ENCODE measurements around the gene SLC18B1.

Gene SLC18B1

DNA sequence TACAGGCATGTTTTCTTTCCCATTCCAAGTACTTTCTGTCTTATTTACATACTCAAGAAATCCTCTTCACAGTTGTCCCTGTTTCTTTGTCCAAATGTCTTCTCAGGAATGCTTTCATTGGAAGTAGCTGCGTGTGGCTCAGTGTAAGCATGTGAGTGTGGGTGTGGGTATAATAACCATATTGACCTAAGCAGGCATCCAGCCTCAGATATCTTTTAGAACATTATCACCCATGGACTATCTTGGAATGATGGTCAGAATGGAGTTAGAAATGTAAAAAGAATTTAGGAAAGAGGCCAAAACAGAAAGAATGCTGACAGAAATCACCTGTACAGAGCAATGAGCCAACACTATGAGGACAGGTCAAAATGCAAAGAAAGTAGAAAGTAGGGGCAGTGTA, 57.2 kb downstream of the SLC18B1 start:
- no peak for DNase-seq

DNA sequence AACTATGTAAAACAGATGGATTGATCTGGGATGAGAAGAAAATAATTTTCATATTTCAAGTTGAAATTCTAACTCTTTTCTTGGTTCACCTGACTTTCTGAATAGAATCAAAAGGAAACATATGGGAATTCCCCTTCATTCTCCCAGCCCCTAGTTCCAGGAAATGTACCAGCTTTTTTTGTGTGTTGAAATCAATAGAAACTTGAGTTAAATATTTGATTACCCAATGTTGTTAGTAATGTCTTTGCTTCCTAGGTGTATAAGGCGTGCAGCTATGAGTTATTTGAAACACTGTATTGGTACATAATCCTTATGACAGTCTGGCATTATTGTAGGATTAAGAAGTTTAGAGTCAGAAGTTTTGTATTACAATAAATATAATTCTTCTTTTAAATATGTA, 62.2 kb downstream of the SLC18B1 start:
- DNase-seq: no peak

DNA sequence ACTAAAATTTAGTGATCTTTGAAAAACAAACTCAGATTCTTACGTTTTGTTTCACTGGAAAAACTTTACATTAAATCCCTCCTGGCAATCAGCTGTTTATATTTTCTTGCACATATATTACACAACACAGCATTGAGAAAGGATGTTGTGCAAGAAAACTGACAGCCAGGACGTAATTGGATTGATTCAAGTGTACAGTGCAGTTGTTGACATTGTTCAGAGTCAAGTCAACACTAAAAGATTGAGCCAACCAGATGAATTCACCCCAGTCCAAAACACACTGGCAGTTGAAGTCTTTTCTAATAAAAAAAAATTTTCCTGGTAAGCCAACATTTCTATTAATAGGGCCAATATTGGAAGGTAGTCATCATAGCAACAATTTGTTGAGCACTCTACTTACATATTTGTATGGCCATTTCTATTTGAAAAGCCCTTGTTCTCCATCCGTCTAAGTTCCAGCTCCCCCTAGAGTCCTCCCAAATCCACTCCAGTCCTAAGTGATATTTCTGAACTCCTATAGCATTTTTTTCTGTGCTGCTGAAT, 63.7 kb downstream of the SLC18B1 start:
- no peak for DNase-seq

DNA sequence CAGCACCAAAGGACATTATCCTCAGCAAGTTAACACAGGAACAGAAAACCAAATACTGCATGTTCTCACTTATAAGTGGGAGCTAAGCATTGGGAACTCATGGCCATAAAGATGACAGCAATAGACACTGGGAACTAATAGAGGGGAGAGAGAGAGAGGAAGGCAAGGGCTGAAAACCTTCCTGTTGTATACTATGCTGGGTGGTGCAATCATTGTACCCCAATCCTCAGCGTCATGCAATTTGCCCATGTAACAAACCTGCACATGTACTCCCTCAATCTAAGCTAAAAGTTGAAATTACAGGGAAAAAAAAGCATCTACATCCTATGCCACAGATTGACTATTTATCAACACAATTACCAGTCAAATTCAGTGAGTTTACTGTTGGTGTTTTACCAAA, 64.6 kb downstream of the SLC18B1 start:
- no peak for DNase-seq

DNA sequence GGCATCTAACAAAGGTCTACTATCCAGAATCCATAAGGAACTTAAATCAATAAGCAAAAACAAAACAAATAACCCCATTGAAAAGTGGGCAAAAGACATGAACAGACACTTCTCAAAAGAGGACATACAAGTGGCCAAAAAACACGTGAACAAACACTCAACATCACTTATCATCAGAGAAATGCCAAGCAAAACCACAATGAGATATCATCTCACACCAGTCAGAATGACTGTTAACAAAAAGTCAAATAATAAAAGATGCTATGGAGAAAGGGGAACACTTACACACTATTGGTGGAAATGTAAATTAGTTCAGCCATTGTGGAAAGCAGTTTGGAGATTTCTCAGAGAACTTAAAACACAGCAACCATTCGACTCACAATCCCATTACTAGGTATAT, 65.2 kb downstream of the SLC18B1 start:
- DNase-seq: no peak

DNA sequence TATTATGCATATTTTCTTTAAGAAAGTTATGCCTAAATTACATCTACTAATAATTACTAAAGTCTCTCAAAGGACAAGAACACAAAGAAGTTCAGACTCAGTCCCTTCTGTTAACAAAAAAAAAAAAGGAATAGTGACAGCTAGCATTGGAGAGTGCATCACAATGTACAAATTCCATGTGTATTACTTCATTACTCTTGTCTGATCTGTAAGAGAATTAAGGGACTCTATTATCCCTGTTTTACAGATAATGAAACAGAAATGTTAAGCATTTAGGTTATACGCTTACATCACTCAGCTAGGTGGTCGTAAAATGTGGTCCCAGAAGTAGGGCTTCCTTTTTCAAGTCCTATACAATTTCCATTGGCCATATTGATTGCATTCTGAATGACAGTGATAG, 67.4 kb downstream of the SLC18B1 start:
- DNase-seq: no peak

DNA sequence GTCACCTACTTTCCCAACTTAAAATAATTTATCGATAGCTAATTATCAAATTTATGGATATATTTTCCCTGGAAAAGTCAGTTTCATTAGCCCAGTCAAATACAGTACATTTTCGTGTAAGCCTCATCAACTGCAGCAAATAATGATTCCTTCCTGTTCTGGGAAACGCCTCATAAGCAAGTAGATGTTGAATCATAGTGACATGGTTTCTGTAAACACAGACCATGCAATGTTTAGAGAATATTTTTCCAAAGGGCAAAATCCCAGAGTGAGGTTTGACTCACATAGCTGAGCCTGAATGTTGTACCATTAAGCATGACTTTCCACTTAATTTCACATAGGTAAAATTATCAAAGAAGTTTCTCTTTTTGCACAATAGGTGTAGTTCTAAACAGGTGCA, 67.9 kb downstream of the SLC18B1 start:
- no peak for DNase-seq

DNA sequence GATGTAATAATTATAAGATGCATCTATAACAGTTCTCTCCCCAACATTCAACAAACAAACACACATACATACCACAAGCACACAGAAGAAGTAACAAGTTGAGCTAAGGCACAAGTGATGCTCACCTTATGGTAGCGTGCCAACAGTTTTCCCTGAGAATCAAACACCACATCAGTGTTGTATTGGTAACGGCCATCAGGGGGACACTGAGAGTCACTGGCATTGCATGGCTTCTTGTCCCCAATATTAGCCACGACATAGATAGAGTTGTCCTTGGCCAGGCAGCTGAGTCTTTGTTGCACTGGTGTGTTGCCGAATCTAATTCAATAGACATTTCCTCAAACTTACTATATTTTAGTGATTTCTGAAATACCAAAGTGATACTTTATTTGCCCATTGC, 69.8 kb downstream of the SLC18B1 start:
- no peak for DNase-seq

DNA sequence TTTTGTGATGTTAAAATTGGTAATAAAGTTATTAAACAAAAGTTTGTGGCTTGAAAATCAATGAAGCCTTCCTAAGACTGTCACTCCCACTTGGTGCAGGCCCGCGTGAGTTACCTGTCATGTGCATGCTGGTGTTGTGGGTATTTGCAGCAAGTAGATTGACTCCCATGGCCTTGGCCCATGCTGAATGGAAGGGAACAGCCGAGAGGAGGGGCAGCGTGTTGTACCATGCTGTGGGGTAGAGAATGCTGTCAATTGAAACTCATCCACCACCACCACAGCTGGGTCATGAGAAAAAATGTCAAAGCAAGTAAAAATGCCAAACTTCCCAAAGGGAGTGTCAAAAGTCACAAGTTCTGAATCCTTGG, 71.8 kb downstream of the SLC18B1 start:
- no peak for DNase-seq

DNA sequence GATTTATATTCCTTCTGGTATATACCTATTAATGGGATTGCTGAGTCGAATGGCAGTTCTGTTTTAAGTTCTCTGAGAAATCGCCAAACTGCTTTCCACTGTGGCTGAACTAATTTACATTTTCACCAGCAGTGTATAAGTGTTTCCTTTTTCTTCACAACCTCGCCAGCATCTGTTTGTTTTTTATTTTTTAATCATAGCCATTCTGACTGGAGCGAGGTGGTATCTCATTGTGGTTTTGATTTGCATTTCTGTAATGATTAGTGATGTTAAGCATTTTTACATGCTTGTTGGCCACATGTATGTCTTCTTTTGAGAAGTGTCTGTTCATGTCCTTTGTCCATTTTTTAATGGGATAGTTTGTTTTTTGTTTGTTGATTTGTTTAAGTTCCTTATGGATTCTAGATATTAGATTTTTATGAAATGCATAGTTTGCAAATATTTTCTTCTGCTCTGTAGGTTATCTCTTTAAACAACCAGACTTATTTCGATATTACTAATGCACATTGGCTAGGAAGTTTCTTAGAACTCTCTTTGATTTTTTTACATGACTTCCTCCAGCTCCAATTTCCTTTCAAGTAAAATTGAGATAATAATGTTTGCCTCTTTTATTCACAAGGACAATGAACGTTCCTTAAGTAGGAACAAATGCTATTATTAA, 72.4 kb downstream of the SLC18B1 start:
- DNase-seq: no peak

DNA sequence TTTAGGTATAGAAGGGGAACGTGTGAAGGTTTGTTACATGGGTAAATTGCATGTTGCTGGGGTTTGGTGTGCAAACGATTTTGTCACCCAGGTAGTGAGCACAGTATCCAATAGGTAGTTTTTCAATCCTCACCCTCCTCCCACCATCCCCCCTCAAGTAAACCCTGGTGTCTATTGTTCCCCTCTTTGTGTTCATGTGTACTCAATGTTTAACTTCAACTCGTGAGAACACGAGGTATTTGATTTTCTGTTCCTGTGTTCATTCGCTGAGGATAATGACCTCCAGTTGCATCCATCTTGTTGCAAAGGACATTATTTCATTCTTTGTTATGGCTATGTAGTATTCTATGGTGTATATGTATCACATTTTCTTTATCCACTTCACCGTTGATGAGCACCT, 73.0 kb downstream of the SLC18B1 start:
- DNase-seq: no peak

DNA sequence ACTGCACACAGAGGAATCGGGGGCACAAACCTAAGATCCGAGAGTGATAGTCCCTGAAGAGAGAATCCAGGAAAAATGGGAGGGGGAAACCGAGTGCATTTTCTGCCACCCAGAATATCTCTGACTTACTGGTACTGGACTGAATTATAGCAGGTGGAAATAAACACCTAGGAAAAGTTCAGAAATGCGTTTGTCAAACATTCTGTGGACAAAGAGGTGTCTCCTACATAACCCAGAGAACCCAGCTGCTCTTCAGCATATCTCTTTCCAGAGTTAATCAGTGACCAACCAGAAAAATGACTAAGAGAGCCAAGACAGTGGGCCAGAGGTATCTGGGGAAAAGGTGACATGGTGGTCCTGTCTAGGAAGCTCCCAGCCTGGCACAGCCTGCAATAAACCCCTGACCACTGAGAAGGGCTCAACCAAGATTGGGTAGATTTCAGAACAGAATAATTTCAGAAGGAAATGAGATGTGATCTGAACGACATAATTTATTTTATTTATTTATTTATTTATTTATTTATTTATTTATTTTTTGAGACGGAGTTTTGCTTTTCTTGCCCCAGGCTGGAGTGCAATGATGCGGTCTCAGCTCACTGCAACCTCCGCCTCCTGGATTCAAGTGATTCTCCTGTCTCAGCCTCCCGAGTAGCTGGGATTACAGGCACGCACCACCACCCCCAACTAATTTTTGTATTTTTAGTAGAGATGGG, 78.5 kb downstream of the SLC18B1 start:
- DNase-seq: no peak

Data from left hindlimb (tissue), 1 donor.